DOHH2 (cell line): ENCODE data around the gene GRK6.

Experiments
- H3F3A ChIP-seq: fragments of 200-600 bp; sonication (generic), shearing (Covaris generic); 2 replicates; pipeline ENCODE4 v1.6.0; 2016; ENCODE audit warnings: antibody characterized with exemption, mild to moderate bottlenecking; ENCODE audit not compliant: control insufficient read depth, insufficient read depth
- H3K27ac ChIP-seq: fragments of 200-600 bp; sonication (generic); 2 replicates; pipeline ENCODE4 v1.5.1; 2014; ENCODE audit warnings: low read depth, mild to moderate bottlenecking, low read length, moderate library complexity
- H3K27me3 ChIP-seq: fragments of 200-600 bp; sonication (generic); 2 replicates; pipeline ENCODE4 v1.6.1; 2014; ENCODE audit warnings: mild to moderate bottlenecking, low read length, mixed read lengths; ENCODE audit not compliant: control insufficient read depth
- H3K36me3 ChIP-seq: fragments of 200-600 bp; sonication (generic); 2 replicates; pipeline ENCODE4 v1.6.1; 2014; ENCODE audit warnings: mild to moderate bottlenecking, low read length, moderate library complexity, mixed read lengths; ENCODE audit not compliant: control insufficient read depth
- H3K4me1 ChIP-seq: fragments of 200-600 bp; sonication (generic); 2 replicates; pipeline ENCODE4 v1.6.1; 2014; ENCODE audit warnings: mild to moderate bottlenecking, low read length, mixed read lengths; ENCODE audit not compliant: control insufficient read depth
- H3K4me2 ChIP-seq: fragments of 200-600 bp; sonication (generic); 2 replicates; pipeline ENCODE4 v1.6.0; 2014; ENCODE audit warnings: mild to moderate bottlenecking, low read length, moderate library complexity
- H3K4me3 ChIP-seq: fragments of 200-600 bp; sonication (generic); 2 replicates; pipeline ENCODE4 v1.5.1; 2014; ENCODE audit warnings: mild to moderate bottlenecking, low read length, mixed read lengths
- H3K79me2 ChIP-seq: fragments of 200-600 bp; sonication (generic); 2 replicates; pipeline ENCODE4 v1.6.1; 2014; ENCODE audit warnings: mild to moderate bottlenecking, low read length, mixed read lengths; ENCODE audit not compliant: control insufficient read depth
- H3K9me2 ChIP-seq: fragments of 200-600 bp; sonication (generic); replicated peaks from 2 replicates; pipeline ENCODE4 v1.6.1; 2014; ENCODE audit warnings: mild to moderate bottlenecking, low read length, mixed read lengths; ENCODE audit not compliant: control insufficient read depth
- H3K9me3 ChIP-seq: fragments of 200-600 bp; sonication (generic); 2 replicates; pipeline ENCODE4 v1.6.1; 2014; ENCODE audit warnings: antibody characterized with exemption, low read length, mixed read lengths; ENCODE audit not compliant: control insufficient read depth, insufficient read depth
- H4K20me1 ChIP-seq: fragments of 200-600 bp; sonication (generic); 2 replicates; pipeline ENCODE4 v1.6.0; 2014; ENCODE audit warnings: low read depth, mild to moderate bottlenecking, antibody characterized with exemption, low read length, moderate library complexity; ENCODE audit not compliant: control insufficient read depth, insufficient read depth
- EZH2phosphoT487 ChIP-seq: fragments of 200-600 bp; sonication (generic); IDR thresholded peaks from 2 replicates; pipeline ENCODE4 v1.6.1; 2017; ENCODE audit warnings: borderline replicate concordance, mild to moderate bottlenecking, antibody characterized with exemption, low read length, moderate library complexity, mixed read lengths
- TF ChIP-seq, protein P1 (sequence below): fragments of 200-600 bp; sonication (generic); IDR thresholded peaks from one replicate; pipeline ENCODE4 v1.5.1; 2014; ENCODE audit warnings: antibody characterized with exemption, mild to moderate bottlenecking, low read depth, low read length; ENCODE audit not compliant: poor library complexity, severe bottlenecking

Gene GRK6

DNA sequence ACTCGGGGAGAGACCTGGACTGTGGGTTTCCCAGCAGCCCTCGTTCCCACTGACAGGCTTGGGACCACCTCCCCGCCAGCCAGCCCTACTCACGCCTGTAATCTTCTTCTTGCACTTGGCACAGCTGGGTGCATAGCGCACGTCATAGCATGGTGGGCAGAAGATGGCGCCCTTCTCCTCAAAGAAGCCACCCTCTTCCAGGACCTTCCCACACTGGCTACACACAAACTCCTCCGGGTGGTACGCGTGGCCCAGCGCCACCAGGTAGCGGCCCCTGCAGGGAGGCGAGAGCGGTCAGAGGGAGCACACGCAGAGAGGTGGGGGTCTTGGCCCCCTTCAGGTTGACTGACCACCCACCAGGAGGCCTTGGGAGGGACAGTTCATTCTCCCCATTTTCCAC is 61.5 kb downstream of the GRK6 start:
- Histone ChIP-seq H3K4me3 (no peak overlapping the region), H3K9me3 (no peaks in the 10 kb centered on the region), H3K36me3 (peaks cover 10% of the 10 kb centered on the region; the same call in 1 of the 2 replicates), H3K27ac (no peak overlapping the region), H4K20me1 (no peaks in the 10 kb centered on the region), H3K4me2 (no peak overlapping the region), H3F3A (no peaks in the 10 kb centered on the region), H3K4me1 (peaks cover 26% of the 10 kb centered on the region), H3K9me2 (no peaks in the 10 kb centered on the region), H3K27me3 (no peaks in the 10 kb centered on the region), H3K79me2 (no peaks in the 10 kb centered on the region)
- TF ChIP-seq, protein P1, sequence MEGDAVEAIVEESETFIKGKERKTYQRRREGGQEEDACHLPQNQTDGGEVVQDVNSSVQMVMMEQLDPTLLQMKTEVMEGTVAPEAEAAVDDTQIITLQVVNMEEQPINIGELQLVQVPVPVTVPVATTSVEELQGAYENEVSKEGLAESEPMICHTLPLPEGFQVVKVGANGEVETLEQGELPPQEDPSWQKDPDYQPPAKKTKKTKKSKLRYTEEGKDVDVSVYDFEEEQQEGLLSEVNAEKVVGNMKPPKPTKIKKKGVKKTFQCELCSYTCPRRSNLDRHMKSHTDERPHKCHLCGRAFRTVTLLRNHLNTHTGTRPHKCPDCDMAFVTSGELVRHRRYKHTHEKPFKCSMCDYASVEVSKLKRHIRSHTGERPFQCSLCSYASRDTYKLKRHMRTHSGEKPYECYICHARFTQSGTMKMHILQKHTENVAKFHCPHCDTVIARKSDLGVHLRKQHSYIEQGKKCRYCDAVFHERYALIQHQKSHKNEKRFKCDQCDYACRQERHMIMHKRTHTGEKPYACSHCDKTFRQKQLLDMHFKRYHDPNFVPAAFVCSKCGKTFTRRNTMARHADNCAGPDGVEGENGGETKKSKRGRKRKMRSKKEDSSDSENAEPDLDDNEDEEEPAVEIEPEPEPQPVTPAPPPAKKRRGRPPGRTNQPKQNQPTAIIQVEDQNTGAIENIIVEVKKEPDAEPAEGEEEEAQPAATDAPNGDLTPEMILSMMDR = peak; percentile 50
- TF ChIP-seq EZH2phosphoT487 = no peak

DNA sequence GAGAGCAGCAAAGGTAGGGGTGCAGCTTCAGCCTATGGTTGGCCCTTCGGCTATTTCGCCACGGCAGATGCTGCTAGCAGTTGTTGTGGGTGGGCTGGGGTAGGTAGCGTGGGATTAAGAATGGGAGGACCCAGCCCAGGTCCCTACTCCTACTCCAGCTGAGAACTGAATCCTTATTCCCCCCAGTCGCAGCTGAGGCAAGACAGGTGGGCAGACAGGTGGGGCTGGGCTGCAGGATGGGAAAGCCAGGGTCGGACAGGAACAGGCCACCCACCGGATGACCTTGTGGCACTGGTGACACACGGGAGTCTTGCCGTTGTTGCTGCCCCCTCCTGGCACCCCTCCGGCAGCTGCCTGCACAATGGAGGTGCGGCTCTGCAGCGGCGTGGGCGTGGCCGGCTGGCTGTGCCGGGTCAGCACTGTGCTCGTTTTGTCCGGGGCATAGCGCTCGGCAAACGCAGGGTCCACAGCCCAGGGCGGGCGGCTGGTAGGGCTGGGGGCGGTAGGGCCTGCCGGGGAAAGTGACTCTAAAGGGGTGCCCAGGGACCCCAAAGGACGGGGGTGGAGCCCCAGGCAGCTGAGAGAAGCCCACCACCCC is 62.7 kb downstream of the GRK6 start:
- H3K27me3 ChIP-seq = no peaks in the 10 kb centered on the region
- H3K9me3 ChIP-seq = no peaks in the 10 kb centered on the region
- no peaks in the 10 kb centered on the region for H3K9me2 ChIP-seq
- TF ChIP-seq, protein P1 = peak; percentile 76
- TF ChIP-seq EZH2phosphoT487 = no peak
- peak overlapping the region; percentile 39 for H3K4me2 ChIP-seq
- H3K36me3 ChIP-seq = peaks cover 10% of the 10 kb centered on the region; the same call in 1 of the 2 replicates
- peak overlapping the region; percentile 19; the same call in 1 of the 2 replicates for H3K4me3 ChIP-seq
- peaks cover 4% of the 10 kb centered on the region; the same call in 1 of the 2 replicates for H3F3A ChIP-seq
- H4K20me1 ChIP-seq = no peaks in the 10 kb centered on the region
- H3K79me2 ChIP-seq = no peaks in the 10 kb centered on the region
- H3K27ac ChIP-seq = no peak overlapping the region
- peaks cover 32% of the 10 kb centered on the region for H3K4me1 ChIP-seq

DNA sequence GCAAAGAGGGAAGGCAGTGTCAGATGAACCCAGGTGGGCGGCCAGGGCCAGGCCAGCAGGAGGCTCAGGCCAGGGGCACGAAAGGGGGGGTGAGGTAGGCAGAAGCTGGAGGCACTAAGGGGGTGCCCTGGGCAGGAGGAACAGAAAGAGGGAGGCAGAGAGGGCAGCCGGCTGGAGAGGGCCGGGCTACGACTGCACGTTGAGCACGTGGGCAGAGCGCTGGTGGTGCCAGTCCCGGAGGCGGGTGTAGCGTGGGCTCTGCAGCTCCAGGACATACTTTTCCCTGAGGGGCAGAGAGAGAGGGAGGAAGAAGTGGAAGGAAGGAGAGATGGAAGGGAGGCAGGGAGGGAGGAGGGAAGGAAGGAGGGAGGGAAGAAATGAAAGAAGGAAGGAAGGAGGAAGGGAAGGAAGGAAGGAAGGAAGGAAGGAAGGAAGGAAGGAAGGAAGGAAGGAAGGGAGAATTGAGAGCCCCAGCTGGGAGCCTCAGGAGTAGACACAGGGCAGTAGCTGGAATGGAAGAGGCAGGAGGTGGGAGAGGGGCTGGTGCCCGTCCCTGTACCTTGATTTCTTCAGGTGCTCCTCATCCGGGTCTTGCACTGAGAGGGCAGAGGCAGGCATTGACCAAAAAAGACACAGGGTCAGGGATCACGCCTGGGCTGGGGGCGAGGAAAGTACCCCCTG is 64.0 kb downstream of the GRK6 start:
- Histone ChIP-seq H3K9me3 (no peaks in the 10 kb centered on the region), H4K20me1 (no peaks in the 10 kb centered on the region), H3F3A (peaks cover 5% of the 10 kb centered on the region; the same call in 1 of the 2 replicates), H3K27me3 (no peaks in the 10 kb centered on the region), H3K4me2 (peak overlapping the region; percentile 39), H3K36me3 (peaks cover 10% of the 10 kb centered on the region; the same call in 1 of the 2 replicates), H3K27ac (no peak overlapping the region), H3K79me2 (no peaks in the 10 kb centered on the region), H3K4me1 (peaks cover 44% of the 10 kb centered on the region), H3K4me3 (peak overlapping the region; percentile 19), H3K9me2 (no peaks in the 10 kb centered on the region)
- no peak for TF ChIP-seq EZH2phosphoT487
- TF ChIP-seq, protein P1 = no peak
